ENCODE results near the gene ELAVL3. TPM values are rescaled to one million over a fixed set of nuclear protein-coding genes. Genes with fewer than 3 reads are reported as not detected.
"Not testable (repeated sequence)": the region's sequence is repeated elsewhere in the genome, so short reads cannot be mapped to it uniquely, and the experiment has no call there.

ELAVL3 gene
- total RNA-seq, 1 experiment from 2014 or later = not detected

DNA sequence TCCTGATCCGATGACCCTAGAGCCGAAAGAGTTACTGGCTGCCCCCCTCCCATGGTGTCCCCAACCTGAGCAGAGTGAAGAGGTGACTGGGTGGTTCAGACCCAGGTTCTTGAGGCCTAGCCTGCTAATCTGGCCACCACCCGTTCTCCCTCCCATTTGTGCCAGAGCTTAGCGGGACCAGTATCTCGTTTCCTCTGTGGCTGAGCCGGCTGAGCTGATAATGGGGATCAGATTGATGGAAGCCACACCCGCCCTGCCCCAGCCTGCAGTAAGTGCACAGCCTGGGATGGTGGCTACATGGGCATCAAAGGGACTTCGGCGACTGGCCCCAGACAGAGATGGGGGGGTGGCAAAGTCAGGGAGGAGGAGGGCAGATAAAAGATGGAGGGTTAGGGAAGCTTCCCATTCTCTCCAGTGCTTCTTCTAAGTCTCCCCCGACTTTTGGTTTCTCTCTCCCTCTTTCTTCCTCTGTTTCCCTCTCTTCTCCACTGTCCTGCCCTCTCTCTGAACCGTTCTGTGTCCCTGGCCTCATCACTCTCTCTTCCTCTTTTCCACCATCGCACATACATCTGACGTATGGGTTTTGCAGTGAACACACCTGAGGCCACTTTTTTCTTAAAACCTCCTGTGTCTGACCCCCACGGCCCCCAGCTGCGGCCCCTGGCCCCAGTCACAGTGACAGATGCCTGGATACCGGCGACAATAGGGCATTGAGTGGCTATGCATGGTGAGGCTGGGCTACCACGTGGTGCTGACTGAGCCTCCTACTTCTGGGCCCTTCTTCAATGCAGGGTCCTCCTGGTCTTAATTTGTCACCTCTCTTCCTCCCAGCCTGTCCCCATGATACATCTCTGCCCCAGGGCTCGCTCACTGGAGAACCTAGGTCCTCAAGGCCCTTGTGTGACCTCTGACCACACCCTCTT, 2.4 kb downstream of the ELAVL3 start:
- intact Hi-C loops (cut with micrococcal nuclease; ENCODE audit: unreplicated experiment) (no loop called here), in situ Hi-C loops (cut with HindIII; ENCODE audit: low pct_unique_long_range_greater_than_20kb, low sequenced_read_pairs) (no loop called here)
- H3K4me1 ChIP-seq (ENCODE audit: control insufficient read depth, insufficient read depth, low read length) = no peaks in the 10 kb centered on the region
- H3K9me3 ChIP-seq (ENCODE audit: control insufficient read depth, insufficient read depth, low read depth, low read length) = no peaks in the 10 kb centered on the region
- DNase-seq (ENCODE audit: low read depth, low spot score) (no peak), ATAC-seq (no peak)
- POLR2A ChIA-PET = no interaction called here
- H3K4me3 ChIP-seq (ENCODE audit: low read depth in 2 of 2, low read length in 2 of 2) = no peak overlapping the region
- H3K36me3 ChIP-seq (ENCODE audit: control insufficient read depth, insufficient read depth, low read length) = no peaks in the 10 kb centered on the region
- TF ChIP-seq, protein P1, sequence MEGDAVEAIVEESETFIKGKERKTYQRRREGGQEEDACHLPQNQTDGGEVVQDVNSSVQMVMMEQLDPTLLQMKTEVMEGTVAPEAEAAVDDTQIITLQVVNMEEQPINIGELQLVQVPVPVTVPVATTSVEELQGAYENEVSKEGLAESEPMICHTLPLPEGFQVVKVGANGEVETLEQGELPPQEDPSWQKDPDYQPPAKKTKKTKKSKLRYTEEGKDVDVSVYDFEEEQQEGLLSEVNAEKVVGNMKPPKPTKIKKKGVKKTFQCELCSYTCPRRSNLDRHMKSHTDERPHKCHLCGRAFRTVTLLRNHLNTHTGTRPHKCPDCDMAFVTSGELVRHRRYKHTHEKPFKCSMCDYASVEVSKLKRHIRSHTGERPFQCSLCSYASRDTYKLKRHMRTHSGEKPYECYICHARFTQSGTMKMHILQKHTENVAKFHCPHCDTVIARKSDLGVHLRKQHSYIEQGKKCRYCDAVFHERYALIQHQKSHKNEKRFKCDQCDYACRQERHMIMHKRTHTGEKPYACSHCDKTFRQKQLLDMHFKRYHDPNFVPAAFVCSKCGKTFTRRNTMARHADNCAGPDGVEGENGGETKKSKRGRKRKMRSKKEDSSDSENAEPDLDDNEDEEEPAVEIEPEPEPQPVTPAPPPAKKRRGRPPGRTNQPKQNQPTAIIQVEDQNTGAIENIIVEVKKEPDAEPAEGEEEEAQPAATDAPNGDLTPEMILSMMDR (IDR thresholded peaks at IDR 0.05) = no peak
- TF ChIP-seq, protein P2, sequence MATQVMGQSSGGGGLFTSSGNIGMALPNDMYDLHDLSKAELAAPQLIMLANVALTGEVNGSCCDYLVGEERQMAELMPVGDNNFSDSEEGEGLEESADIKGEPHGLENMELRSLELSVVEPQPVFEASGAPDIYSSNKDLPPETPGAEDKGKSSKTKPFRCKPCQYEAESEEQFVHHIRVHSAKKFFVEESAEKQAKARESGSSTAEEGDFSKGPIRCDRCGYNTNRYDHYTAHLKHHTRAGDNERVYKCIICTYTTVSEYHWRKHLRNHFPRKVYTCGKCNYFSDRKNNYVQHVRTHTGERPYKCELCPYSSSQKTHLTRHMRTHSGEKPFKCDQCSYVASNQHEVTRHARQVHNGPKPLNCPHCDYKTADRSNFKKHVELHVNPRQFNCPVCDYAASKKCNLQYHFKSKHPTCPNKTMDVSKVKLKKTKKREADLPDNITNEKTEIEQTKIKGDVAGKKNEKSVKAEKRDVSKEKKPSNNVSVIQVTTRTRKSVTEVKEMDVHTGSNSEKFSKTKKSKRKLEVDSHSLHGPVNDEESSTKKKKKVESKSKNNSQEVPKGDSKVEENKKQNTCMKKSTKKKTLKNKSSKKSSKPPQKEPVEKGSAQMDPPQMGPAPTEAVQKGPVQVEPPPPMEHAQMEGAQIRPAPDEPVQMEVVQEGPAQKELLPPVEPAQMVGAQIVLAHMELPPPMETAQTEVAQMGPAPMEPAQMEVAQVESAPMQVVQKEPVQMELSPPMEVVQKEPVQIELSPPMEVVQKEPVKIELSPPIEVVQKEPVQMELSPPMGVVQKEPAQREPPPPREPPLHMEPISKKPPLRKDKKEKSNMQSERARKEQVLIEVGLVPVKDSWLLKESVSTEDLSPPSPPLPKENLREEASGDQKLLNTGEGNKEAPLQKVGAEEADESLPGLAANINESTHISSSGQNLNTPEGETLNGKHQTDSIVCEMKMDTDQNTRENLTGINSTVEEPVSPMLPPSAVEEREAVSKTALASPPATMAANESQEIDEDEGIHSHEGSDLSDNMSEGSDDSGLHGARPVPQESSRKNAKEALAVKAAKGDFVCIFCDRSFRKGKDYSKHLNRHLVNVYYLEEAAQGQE (IDR thresholded peaks at IDR 0.05; ENCODE audit: insufficient read depth in 1 of 2, low read depth in 2 of 2, low read length in 1 of 2) = no peak
- no peak for TF ChIP-seq TCF7L2 (IDR thresholded peaks at IDR 0.05; ENCODE audit: low read depth, low read length)
- TF ChIP-seq POLR2AphosphoS5 (IDR thresholded peaks at IDR 0.05; ENCODE audit: low read depth, low read length) = no peak
- no peak for TF ChIP-seq SIN3A (IDR thresholded peaks at IDR 0.05; ENCODE audit: borderline replicate concordance, insufficient read depth, low read depth, low read length)
- no peak overlapping the region for H3K27ac ChIP-seq (ENCODE audit: low read length)
- CTCF ChIA-PET = no interaction called here
- no TSS peak for BruUV-seq (replicated peaks)
- H3K27me3 ChIP-seq (ENCODE audit: control insufficient read depth, insufficient read depth, low read length) = no peaks in the 10 kb centered on the region

DNA sequence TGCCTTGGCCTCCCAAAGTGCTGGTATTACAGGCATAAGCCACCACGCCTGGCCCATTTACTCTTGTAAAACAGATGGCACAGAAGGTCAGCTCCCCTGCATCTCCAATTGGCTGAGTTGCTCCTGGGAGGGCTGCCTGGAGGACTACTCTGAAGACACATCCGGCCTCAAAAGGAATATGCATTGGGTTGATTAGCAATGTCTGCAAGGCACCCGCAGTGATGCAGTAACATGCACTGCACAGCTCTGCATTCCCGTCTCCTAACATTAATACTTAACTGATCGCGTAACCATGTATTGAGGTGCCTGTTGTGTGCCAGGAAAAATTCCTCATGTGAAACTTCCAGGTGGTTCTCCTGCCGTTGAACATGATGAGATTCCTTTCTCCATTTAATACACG, 5.0 kb downstream of the ELAVL3 start:
- in situ Hi-C loops (cut with HindIII; ENCODE audit: low pct_unique_long_range_greater_than_20kb, low sequenced_read_pairs) (no loop called here), intact Hi-C loops (cut with micrococcal nuclease; ENCODE audit: unreplicated experiment) (no loop called here)
- no peak for ATAC-seq
- H3K9me3 ChIP-seq (ENCODE audit: control insufficient read depth, insufficient read depth, low read depth, low read length) = no peaks in the 10 kb centered on the region
- no TSS peak for BruUV-seq (replicated peaks)
- H3K27ac ChIP-seq (ENCODE audit: low read length) = no peak overlapping the region
- DNase-seq (ENCODE audit: low read depth, low spot score) = no peak
- H3K27me3 ChIP-seq (ENCODE audit: control insufficient read depth, insufficient read depth, low read length) = no peaks in the 10 kb centered on the region
- CTCF ChIA-PET = no interaction called here
- no peaks in the 10 kb centered on the region for H3K4me1 ChIP-seq (ENCODE audit: control insufficient read depth, insufficient read depth, low read length)
- POLR2A ChIA-PET = no interaction called here
- no peak overlapping the region for H3K4me3 ChIP-seq (ENCODE audit: low read depth in 2 of 2, low read length in 2 of 2)
- H3K36me3 ChIP-seq (ENCODE audit: control insufficient read depth, insufficient read depth, low read length) = no peaks in the 10 kb centered on the region
- TF ChIP-seq, protein P2 (IDR thresholded peaks at IDR 0.05; ENCODE audit: insufficient read depth in 1 of 2, low read depth in 2 of 2, low read length in 1 of 2) = no peak
- TF ChIP-seq TCF7L2 (IDR thresholded peaks at IDR 0.05; ENCODE audit: low read depth, low read length) (no peak), SIN3A (IDR thresholded peaks at IDR 0.05; ENCODE audit: borderline replicate concordance, insufficient read depth, low read depth, low read length) (no peak), POLR2AphosphoS5 (IDR thresholded peaks at IDR 0.05; ENCODE audit: low read depth, low read length) (no peak)
- TF ChIP-seq, protein P1 (IDR thresholded peaks at IDR 0.05) = no peak

DNA sequence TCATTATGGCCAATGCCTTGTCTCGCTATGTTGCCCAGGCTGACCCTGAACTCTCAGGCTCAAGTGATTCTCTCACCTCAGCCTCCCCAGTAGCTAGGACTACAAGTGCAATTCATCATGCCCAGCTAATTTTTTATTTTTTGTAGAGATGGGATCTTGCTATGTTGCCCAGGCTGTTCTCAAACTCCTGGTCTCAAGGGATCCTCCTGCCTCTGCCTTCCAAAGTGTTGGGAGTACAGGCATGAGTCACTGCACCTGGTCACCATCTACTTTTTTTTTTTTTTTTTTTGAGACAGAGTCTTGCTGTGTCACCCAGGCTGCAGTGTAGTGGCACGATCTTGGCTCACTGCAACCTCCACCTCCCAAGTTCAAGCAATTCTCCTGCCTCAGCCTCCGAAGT, 5.5 kb downstream of the ELAVL3 start:
- CTCF ChIA-PET; H3K4me3 ChIP-seq (ENCODE audit: low read depth in 2 of 2, low read length in 2 of 2); intact Hi-C loops (cut with micrococcal nuclease; ENCODE audit: unreplicated experiment); POLR2A ChIA-PET; DNase-seq (ENCODE audit: low read depth, low spot score); in situ Hi-C loops (cut with HindIII; ENCODE audit: low pct_unique_long_range_greater_than_20kb, low sequenced_read_pairs); H3K36me3 ChIP-seq (ENCODE audit: control insufficient read depth, insufficient read depth, low read length); H3K27ac ChIP-seq (ENCODE audit: low read length); H3K4me1 ChIP-seq (ENCODE audit: control insufficient read depth, insufficient read depth, low read length); BruUV-seq (replicated peaks); ATAC-seq; H3K27me3 ChIP-seq (ENCODE audit: control insufficient read depth, insufficient read depth, low read length); H3K9me3 ChIP-seq (ENCODE audit: control insufficient read depth, insufficient read depth, low read depth, low read length): not testable (repeated sequence)
